Activated T-cell treated with anti-CD3 and anti-CD28 coated beads, Interleukin-2, amount 50 U/mL, for 72 hours (primary cell): ENCODE data around the gene CLPX. TPM values are rescaled to one million over a fixed set of nuclear protein-coding genes. Genes with fewer than 3 reads are reported as not detected.
"Not testable (repeated sequence)": the region's sequence is repeated elsewhere in the genome, so short reads cannot be mapped to it uniquely, and the experiment has no call there.

Experiments
- ATAC-seq, 2 donors: fragments of 150-1000 bp; cut with Tn5 transposase; replicated peaks in 1 of 2; 2 replicates each; pipeline ENCODE4 v1.10.0; 2021; ENCODE audit warnings: moderate library complexity in 2 of 2, mild to moderate bottlenecking in 1 of 2
- DNase-seq, 2 donors: peaks; one replicate each; pipeline ENCODE4 v3.0.0; 2021 to 2022; ENCODE audit warnings: mixed read lengths in 1 of 2
- H3K27ac Mint-ChIP-seq: one replicate; pipeline ENCODE4 v1.8.0; 2022; ENCODE audit warnings: mild to moderate bottlenecking, moderate library complexity, mixed read lengths
- H3K27me3 Mint-ChIP-seq: one replicate; pipeline ENCODE4 v1.8.0; 2022; ENCODE audit warnings: low read depth, mixed read lengths
- H3K36me3 Mint-ChIP-seq, 2 donors: one replicate each; pipeline ENCODE4 v1.8.0; 2022; ENCODE audit warnings: mixed read lengths in 2 of 2, mild to moderate bottlenecking in 1 of 2; ENCODE audit not compliant: insufficient read depth in 2 of 2
- H3K4me1 Mint-ChIP-seq: one replicate; pipeline ENCODE4 v1.8.0; 2022; ENCODE audit warnings: low read depth, mixed read lengths
- H3K4me3 Mint-ChIP-seq, 2 donors: one replicate each; pipeline ENCODE4 v1.8.0; 2022; ENCODE audit warnings: mild to moderate bottlenecking in 2 of 2, mixed read lengths in 2 of 2, moderate library complexity in 2 of 2
- H3K9me3 Mint-ChIP-seq, 2 donors: one replicate each; pipeline ENCODE4 v1.8.0; 2022; ENCODE audit warnings: mixed read lengths in 2 of 2
- total RNA-seq, 2 donors: library from RNA; stranded (reverse); gene quantifications; one replicate each; pipeline ENCODE4 v1.2.3, GENCODE V29; 2022

Gene CLPX
- total RNA-seq, 2 donors from 2014 or later: 61.9 to 64.5 TPM

- ATAC-seq (no peak), DNase-seq (peak; percentile 55 to 61)
- Mint-ChIP-seq H3K4me1 (peaks cover 8% of the 10 kb centered on the region), H3K27ac (no peak overlapping the region), H3K36me3 (peaks cover 3 to 7% of the 10 kb centered on the region in 2 donors), H3K27me3 (no peaks in the 10 kb centered on the region), H3K9me3 (no peaks in the 10 kb centered on the region), H3K4me3 (no peak overlapping the region)
Measured at GRCh38 chr15:65101411-65101890, 83.7 kb downstream of the CLPX start.

GRCh38 chr15:65100442-65100841, 84.7 kb downstream of the CLPX start:
- peak overlapping the region; percentile 64 for H3K27ac Mint-ChIP-seq
- no peak overlapping the region for H3K4me3 Mint-ChIP-seq
- peaks cover 3% of the 10 kb centered on the region in 2 donors for H3K36me3 Mint-ChIP-seq
- H3K4me1 Mint-ChIP-seq: no peaks in the 10 kb centered on the region
- DNase-seq: no peak
- no peak for ATAC-seq
- no peaks in the 10 kb centered on the region for H3K27me3 Mint-ChIP-seq
- H3K9me3 Mint-ChIP-seq: no peaks in the 10 kb centered on the region

- not testable (repeated sequence) for DNase-seq, H3K4me3 Mint-ChIP-seq, H3K27ac Mint-ChIP-seq, H3K4me1 Mint-ChIP-seq, H3K9me3 Mint-ChIP-seq, H3K27me3 Mint-ChIP-seq, H3K36me3 Mint-ChIP-seq, ATAC-seq
Measured at GRCh38 chr15:65099801-65100200, 85.3 kb downstream of the CLPX start.

GRCh38 chr15:65099336-65099735, 85.8 kb downstream of the CLPX start:
- no peak overlapping the region for H3K4me3 Mint-ChIP-seq
- no peak overlapping the region for H3K27ac Mint-ChIP-seq
- H3K4me1 Mint-ChIP-seq: no peaks in the 10 kb centered on the region
- ATAC-seq (no peak), DNase-seq (no peak)
- H3K36me3 Mint-ChIP-seq: peaks cover 3% of the 10 kb centered on the region in 2 donors
- H3K9me3 Mint-ChIP-seq: no peaks in the 10 kb centered on the region
- H3K27me3 Mint-ChIP-seq: no peaks in the 10 kb centered on the region

Other genes starting within 250 kb of the CLPX start
- gene SPG21, start 195.4 kb downstream of the CLPX start, total RNA-seq: 10 to 100 TPM; 52.2 to 57.9 TPM
- gene MTFMT, start 155.7 kb downstream of the CLPX start, total RNA-seq: 10 to 100 TPM; 12.9 to 18.2 TPM
- not detected for gene SLC51B, start 140.0 kb downstream of the CLPX start, total RNA-seq
- not detected for gene RASL12, start 117.4 kb downstream of the CLPX start, total RNA-seq
- gene KBTBD13, start 108.6 kb downstream of the CLPX start, total RNA-seq: not detected
- 1 to 10 TPM; 5.2 to 6.3 TPM for gene UBAP1L, start 70.1 kb downstream of the CLPX start, total RNA-seq
- 10 to 100 TPM; 47.4 to 49.0 TPM for gene PDCD7, start 51.5 kb downstream of the CLPX start, total RNA-seq
- gene CILP, start 26.1 kb upstream of the CLPX start, total RNA-seq: under 1 TPM in 1 of 2 donors, not detected in 1; 0.05 TPM
- gene PARP16, start 101.5 kb upstream of the CLPX start, total RNA-seq: 10 to 100 TPM; 25.4 to 31.9 TPM
- gene RNU5A-1, start 110.7 kb upstream of the CLPX start, total RNA-seq: not detected
- not detected for gene RNU5B-1, start 119.3 kb upstream of the CLPX start, total RNA-seq
- not detected for gene IGDCC3, start 192.7 kb upstream of the CLPX start, total RNA-seq
- under 1 TPM; 0.12 to 0.56 TPM for gene IGDCC4, start 237.6 kb upstream of the CLPX start, total RNA-seq